HCT116 (cell line): Measurements from ENCODE around the gene HPCAL1.

Source experiments
- ATF3 ChIP-seq: IDR thresholded peaks from 2 replicates; pipeline ENCODE4 v1.6.1; 2012
- CEBPB ChIP-seq: IDR thresholded peaks from 2 replicates; pipeline ENCODE4 v1.6.1; 2012; ENCODE audit warnings: low read depth
- POLR2A ChIP-seq: IDR thresholded peaks from 2 replicates; pipeline ENCODE4 v1.7.0; 2011; ENCODE audit warnings: borderline replicate concordance; ENCODE audit not compliant: insufficient read depth, insufficient read length; ENCODE audit errors: extremely low read depth
- SIN3A ChIP-seq: IDR thresholded peaks from 2 replicates; pipeline ENCODE4 v1.6.1; 2012; ENCODE audit warnings: low read depth
- TF ChIP-seq, protein P1 (sequence below), 3 experiments: fragments of 200-600 bp in 1 of 3; sonication (generic) in 1 of 3; IDR thresholded peaks in 2 of 3; conservative IDR thresholded peaks in 1 of 3; 2 replicates each; pipeline ENCODE4 v1.5.1; 2012 to 2017; ENCODE audit warnings: low read depth in 2 of 3, low read length in 2 of 3, antibody characterized with exemption in 1 of 3, borderline replicate concordance in 1 of 3, control low read depth in 1 of 3, mild to moderate bottlenecking in 1 of 3, mixed read lengths in 1 of 3, mixed run types in 1 of 3, moderate library complexity in 1 of 3; ENCODE audit not compliant: insufficient read depth in 1 of 3
- TF ChIP-seq, protein P2 (sequence below): IDR thresholded peaks from 2 replicates; pipeline ENCODE4 v1.6.1; 2012; ENCODE audit warnings: low read depth

GRCh38 chr2:10272464-10272863, 30.2 kb upstream of the HPCAL1 start:
- TF ChIP-seq CEBPB (no peak), POLR2A (no peak), ATF3 (no peak), SIN3A (no peak)
- TF ChIP-seq, protein P1, sequence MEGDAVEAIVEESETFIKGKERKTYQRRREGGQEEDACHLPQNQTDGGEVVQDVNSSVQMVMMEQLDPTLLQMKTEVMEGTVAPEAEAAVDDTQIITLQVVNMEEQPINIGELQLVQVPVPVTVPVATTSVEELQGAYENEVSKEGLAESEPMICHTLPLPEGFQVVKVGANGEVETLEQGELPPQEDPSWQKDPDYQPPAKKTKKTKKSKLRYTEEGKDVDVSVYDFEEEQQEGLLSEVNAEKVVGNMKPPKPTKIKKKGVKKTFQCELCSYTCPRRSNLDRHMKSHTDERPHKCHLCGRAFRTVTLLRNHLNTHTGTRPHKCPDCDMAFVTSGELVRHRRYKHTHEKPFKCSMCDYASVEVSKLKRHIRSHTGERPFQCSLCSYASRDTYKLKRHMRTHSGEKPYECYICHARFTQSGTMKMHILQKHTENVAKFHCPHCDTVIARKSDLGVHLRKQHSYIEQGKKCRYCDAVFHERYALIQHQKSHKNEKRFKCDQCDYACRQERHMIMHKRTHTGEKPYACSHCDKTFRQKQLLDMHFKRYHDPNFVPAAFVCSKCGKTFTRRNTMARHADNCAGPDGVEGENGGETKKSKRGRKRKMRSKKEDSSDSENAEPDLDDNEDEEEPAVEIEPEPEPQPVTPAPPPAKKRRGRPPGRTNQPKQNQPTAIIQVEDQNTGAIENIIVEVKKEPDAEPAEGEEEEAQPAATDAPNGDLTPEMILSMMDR (IDR thresholded peaks at IDR 0.05 in 2 of 3, conservative IDR thresholded peaks at IDR 0.05 in 1 of 3; ENCODE audit: borderline replicate concordance in 1 of 3, insufficient read depth in 1 of 3, low read depth in 2 of 3, low read length in 2 of 3) = no peak
- TF ChIP-seq, protein P2, sequence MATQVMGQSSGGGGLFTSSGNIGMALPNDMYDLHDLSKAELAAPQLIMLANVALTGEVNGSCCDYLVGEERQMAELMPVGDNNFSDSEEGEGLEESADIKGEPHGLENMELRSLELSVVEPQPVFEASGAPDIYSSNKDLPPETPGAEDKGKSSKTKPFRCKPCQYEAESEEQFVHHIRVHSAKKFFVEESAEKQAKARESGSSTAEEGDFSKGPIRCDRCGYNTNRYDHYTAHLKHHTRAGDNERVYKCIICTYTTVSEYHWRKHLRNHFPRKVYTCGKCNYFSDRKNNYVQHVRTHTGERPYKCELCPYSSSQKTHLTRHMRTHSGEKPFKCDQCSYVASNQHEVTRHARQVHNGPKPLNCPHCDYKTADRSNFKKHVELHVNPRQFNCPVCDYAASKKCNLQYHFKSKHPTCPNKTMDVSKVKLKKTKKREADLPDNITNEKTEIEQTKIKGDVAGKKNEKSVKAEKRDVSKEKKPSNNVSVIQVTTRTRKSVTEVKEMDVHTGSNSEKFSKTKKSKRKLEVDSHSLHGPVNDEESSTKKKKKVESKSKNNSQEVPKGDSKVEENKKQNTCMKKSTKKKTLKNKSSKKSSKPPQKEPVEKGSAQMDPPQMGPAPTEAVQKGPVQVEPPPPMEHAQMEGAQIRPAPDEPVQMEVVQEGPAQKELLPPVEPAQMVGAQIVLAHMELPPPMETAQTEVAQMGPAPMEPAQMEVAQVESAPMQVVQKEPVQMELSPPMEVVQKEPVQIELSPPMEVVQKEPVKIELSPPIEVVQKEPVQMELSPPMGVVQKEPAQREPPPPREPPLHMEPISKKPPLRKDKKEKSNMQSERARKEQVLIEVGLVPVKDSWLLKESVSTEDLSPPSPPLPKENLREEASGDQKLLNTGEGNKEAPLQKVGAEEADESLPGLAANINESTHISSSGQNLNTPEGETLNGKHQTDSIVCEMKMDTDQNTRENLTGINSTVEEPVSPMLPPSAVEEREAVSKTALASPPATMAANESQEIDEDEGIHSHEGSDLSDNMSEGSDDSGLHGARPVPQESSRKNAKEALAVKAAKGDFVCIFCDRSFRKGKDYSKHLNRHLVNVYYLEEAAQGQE = no peak
